OCI-LY1 (cell line): ENCODE data around the gene TRRAP.
"Not testable (repeated sequence)": the region's sequence is repeated elsewhere in the genome, so short reads cannot be mapped to it uniquely, and the experiment has no call there.

Source experiments
- H2AFZ ChIP-seq: fragments of 200-600 bp; sonication (generic), shearing (Covaris generic); 2 replicates; pipeline ENCODE4 v1.6.0; 2014; ENCODE audit warnings: antibody characterized with exemption, mild to moderate bottlenecking, low read length
- H3F3A ChIP-seq: fragments of 200-600 bp; sonication (generic), shearing (Covaris generic); 2 replicates; pipeline ENCODE4 v1.6.0; 2014; ENCODE audit warnings: mild to moderate bottlenecking, antibody characterized with exemption, low read length, moderate library complexity; ENCODE audit not compliant: insufficient read depth
- H3K27ac ChIP-seq: fragments of 200-600 bp; sonication (generic); 2 replicates; pipeline ENCODE4 v1.5.1; 2014; ENCODE audit warnings: low read length, mixed run types, mild to moderate bottlenecking, low read depth; ENCODE audit not compliant: poor library complexity, severe bottlenecking
- H3K27me3 ChIP-seq: fragments of 200-600 bp; sonication (generic); 2 replicates; pipeline ENCODE4 v1.6.0; 2014; ENCODE audit warnings: antibody characterized with exemption, mild to moderate bottlenecking, low read length, moderate library complexity; ENCODE audit not compliant: insufficient read depth
- H3K36me3 ChIP-seq: fragments of 200-600 bp; sonication (generic); 2 replicates; pipeline ENCODE4 v1.6.1; 2014; ENCODE audit warnings: mild to moderate bottlenecking, antibody characterized with exemption, low read length, moderate library complexity, mixed read lengths; ENCODE audit not compliant: insufficient read depth
- H3K4me1 ChIP-seq: fragments of 200-600 bp; sonication (generic); 2 replicates; pipeline ENCODE4 v1.5.1; 2014; ENCODE audit warnings: mild to moderate bottlenecking, low read length, moderate library complexity; ENCODE audit not compliant: insufficient read depth, severe bottlenecking
- H3K4me2 ChIP-seq: fragments of 200-600 bp; sonication (generic), shearing (Covaris generic); 2 replicates; pipeline ENCODE4 v1.6.1; 2014; ENCODE audit warnings: low read length
- H3K4me3 ChIP-seq: fragments of 200-600 bp; sonication (generic); 2 replicates; pipeline ENCODE4 v1.5.1; 2014; ENCODE audit warnings: low read length, low read depth, mild to moderate bottlenecking, mixed read lengths; ENCODE audit not compliant: poor library complexity, severe bottlenecking
- H3K79me2 ChIP-seq: fragments of 200-600 bp; shearing (Covaris generic); 2 replicates; pipeline ENCODE4 v1.6.1; 2016; ENCODE audit warnings: mixed run types, low read length, mixed read lengths; ENCODE audit not compliant: insufficient read depth
- H3K9ac ChIP-seq: fragments of 200-600 bp; sonication (generic), shearing (Covaris generic); 2 replicates; pipeline ENCODE4 v1.6.1; 2014; ENCODE audit warnings: mild to moderate bottlenecking, low read length, mixed read lengths
- H3K9me2 ChIP-seq: fragments of 200-600 bp; sonication (generic), shearing (Covaris generic); 2 replicates; pipeline ENCODE4 v1.6.1; 2014; ENCODE audit warnings: low read depth, mild to moderate bottlenecking, low read length, mixed read lengths
- H3K9me3 ChIP-seq: fragments of 200-600 bp; shearing (Covaris generic); 2 replicates; pipeline ENCODE4 v1.6.1; 2014; ENCODE audit warnings: low read length, mixed read lengths
- H4K20me1 ChIP-seq: fragments of 200-600 bp; sonication (generic), shearing (Covaris generic); 2 replicates; pipeline ENCODE4 v1.6.0; 2016; ENCODE audit warnings: mild to moderate bottlenecking, low read length; ENCODE audit not compliant: insufficient read depth
- EZH2 ChIP-seq: fragments of 200-600 bp; sonication (generic), shearing (Covaris generic); IDR thresholded peaks from 2 replicates; pipeline ENCODE4 v1.8.0; 2017; ENCODE audit warnings: borderline replicate concordance, mixed run types, mild to moderate bottlenecking, antibody characterized with exemption, low read length, moderate library complexity, mixed read lengths
- TF ChIP-seq, protein P1 (sequence below): fragments of 200-600 bp; sonication (generic), shearing (Covaris generic); IDR thresholded peaks from 2 replicates; pipeline ENCODE4 v1.5.1; 2017; ENCODE audit warnings: mild to moderate bottlenecking, antibody characterized with exemption, low read length, moderate library complexity, mixed read lengths

TRRAP gene

GRCh38 chr7:98841179-98841997, 36.9 kb upstream of the TRRAP start:
- no peak overlapping the region for H3K4me2 ChIP-seq
- no peak overlapping the region for H2AFZ ChIP-seq

GRCh38 chr7:98842552-98842951, 35.8 kb upstream of the TRRAP start:
- not testable (repeated sequence) for H3K9ac ChIP-seq, H3F3A ChIP-seq, H4K20me1 ChIP-seq, H3K27me3 ChIP-seq, H3K4me1 ChIP-seq, H3K4me3 ChIP-seq, H3K36me3 ChIP-seq, H3K79me2 ChIP-seq, H3K9me2 ChIP-seq, H3K27ac ChIP-seq, H3K9me3 ChIP-seq, H3K4me2 ChIP-seq, H2AFZ ChIP-seq

More at GRCh38 chr7:98841179-98841997, 36.9 kb upstream of the TRRAP start:
- Histone ChIP-seq H3K9me2 (no peaks in the 10 kb centered on the region), H3F3A (no peaks in the 10 kb centered on the region), H3K79me2 (no peaks in the 10 kb centered on the region), H3K27me3 (no peaks in the 10 kb centered on the region; the same call in 1 of the 2 replicates), H3K9me3 (no peaks in the 10 kb centered on the region), H3K4me3 (no peak overlapping the region), H3K9ac (no peak overlapping the region), H3K36me3 (no peaks in the 10 kb centered on the region), H4K20me1 (no peaks in the 10 kb centered on the region), H3K27ac (no peak overlapping the region), H3K4me1 (no peaks in the 10 kb centered on the region)
- TF ChIP-seq, protein P1, sequence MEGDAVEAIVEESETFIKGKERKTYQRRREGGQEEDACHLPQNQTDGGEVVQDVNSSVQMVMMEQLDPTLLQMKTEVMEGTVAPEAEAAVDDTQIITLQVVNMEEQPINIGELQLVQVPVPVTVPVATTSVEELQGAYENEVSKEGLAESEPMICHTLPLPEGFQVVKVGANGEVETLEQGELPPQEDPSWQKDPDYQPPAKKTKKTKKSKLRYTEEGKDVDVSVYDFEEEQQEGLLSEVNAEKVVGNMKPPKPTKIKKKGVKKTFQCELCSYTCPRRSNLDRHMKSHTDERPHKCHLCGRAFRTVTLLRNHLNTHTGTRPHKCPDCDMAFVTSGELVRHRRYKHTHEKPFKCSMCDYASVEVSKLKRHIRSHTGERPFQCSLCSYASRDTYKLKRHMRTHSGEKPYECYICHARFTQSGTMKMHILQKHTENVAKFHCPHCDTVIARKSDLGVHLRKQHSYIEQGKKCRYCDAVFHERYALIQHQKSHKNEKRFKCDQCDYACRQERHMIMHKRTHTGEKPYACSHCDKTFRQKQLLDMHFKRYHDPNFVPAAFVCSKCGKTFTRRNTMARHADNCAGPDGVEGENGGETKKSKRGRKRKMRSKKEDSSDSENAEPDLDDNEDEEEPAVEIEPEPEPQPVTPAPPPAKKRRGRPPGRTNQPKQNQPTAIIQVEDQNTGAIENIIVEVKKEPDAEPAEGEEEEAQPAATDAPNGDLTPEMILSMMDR, result peak; percentile 99
- TF ChIP-seq EZH2, result no peak

DNA sequence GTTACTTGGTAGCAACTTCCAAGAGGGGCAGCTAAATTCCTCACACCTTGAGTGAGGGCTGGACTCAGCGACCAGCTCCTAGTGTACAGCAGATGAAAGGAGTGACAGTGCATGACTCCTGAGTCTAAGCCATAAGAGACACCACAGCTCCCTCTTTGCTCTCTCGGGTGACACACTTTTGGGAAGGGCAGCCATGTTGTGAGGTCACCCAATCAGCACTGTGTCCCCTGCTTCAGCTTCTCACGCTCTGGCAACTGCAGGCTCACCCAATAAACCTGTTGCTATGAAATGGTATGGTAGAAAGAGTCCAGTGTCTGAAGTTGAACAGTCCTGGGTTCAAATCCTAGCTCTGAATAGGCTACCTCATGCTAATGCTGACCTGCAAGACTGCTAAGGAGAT, 29.4 kb upstream of the TRRAP start:
- no peak for TF ChIP-seq EZH2
- TF ChIP-seq, protein P1, result no peak
- Histone ChIP-seq H4K20me1 (no peaks in the 10 kb centered on the region), H3K4me2 (no peak overlapping the region), H3K4me3 (no peak overlapping the region), H2AFZ (no peak overlapping the region), H3K27ac (no peak overlapping the region), H3K36me3 (no peaks in the 10 kb centered on the region), H3K4me1 (no peaks in the 10 kb centered on the region), H3K9ac (no peak overlapping the region), H3K9me2 (no peaks in the 10 kb centered on the region), H3K9me3 (no peaks in the 10 kb centered on the region), H3K79me2 (no peaks in the 10 kb centered on the region), H3F3A (no peaks in the 10 kb centered on the region), H3K27me3 (peaks cover 18% of the 10 kb centered on the region)

DNA sequence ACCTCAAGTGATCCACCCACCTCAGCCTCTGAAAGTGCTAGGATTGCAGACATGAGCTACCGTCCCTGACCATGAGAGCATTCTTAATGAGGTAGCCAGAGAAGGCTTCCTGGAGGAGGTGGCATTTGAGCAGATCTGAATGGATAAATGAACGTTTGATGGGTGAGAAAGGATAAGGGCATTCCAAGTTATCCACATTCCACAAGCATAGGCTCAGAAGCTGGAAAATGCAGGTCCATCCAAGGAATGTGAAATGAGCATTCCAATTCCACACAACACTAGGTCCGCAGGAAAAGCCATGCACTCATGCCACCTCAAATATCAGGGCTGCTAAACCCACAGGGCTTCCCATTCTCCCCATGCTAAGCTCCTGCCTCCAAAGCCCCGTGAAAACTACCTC, 25.5 kb upstream of the TRRAP start:
- Histone ChIP-seq H4K20me1 (no peaks in the 10 kb centered on the region), H3K27me3 (peaks cover 18% of the 10 kb centered on the region; the same call in 1 of the 2 replicates), H3K4me3 (no peak overlapping the region), H3K9me3 (no peaks in the 10 kb centered on the region), H2AFZ (no peak overlapping the region), H3K9me2 (no peaks in the 10 kb centered on the region), H3K9ac (no peak overlapping the region), H3K27ac (no peak overlapping the region), H3K4me2 (no peak overlapping the region), H3K36me3 (no peaks in the 10 kb centered on the region), H3F3A (no peaks in the 10 kb centered on the region), H3K4me1 (no peaks in the 10 kb centered on the region), H3K79me2 (no peaks in the 10 kb centered on the region)
- TF ChIP-seq, protein P1, result no peak
- TF ChIP-seq EZH2, result no peak
